ENCODE results near the gene ROBO2. TPM values are rescaled to one million over a fixed set of nuclear protein-coding genes. Genes with fewer than 3 reads are reported as not detected.

The ROBO2 gene
- total RNA-seq, 4 donors from 2014 or later, result 0.30 to 4.3 (median 2.0) TPM

- WGBS, 2 donors, result 81 to 86% methylated on average over 2 of the region's 2 CpGs
- H3K4me3 ChIP-seq (ENCODE audit: low read depth, poor library complexity, severe bottlenecking), result no peak overlapping the region
- no peak for DNase-seq (ENCODE audit: low spot score in 2 of 2)
- TF ChIP-seq CTCF (IDR thresholded peaks at IDR 0.05), result no peak
- no peak for TF ChIP-seq POLR2A (IDR thresholded peaks at IDR 0.05)
- intact Hi-C loops (cut with DNase I; ENCODE audit: low total_unique reads), result no loop called here
These were observed 285.4 kb downstream of the ROBO2 start for GRCh38 chr3:77325280-77325679.

- intact Hi-C loops (cut with DNase I; ENCODE audit: low total_unique reads), result no loop called here
- no peak for TF ChIP-seq POLR2A (IDR thresholded peaks at IDR 0.05)
- TF ChIP-seq CTCF (IDR thresholded peaks at IDR 0.05), result no peak
- no peak for DNase-seq (ENCODE audit: low spot score in 2 of 2)
- no peak overlapping the region for H3K4me3 ChIP-seq (ENCODE audit: low read depth, poor library complexity, severe bottlenecking)
- WGBS, 2 donors, result 93 to 97% methylated on average over 2 of the region's 2 CpGs
These were observed 285.8 kb downstream of the ROBO2 start for GRCh38 chr3:77325702-77326101.

DNA sequence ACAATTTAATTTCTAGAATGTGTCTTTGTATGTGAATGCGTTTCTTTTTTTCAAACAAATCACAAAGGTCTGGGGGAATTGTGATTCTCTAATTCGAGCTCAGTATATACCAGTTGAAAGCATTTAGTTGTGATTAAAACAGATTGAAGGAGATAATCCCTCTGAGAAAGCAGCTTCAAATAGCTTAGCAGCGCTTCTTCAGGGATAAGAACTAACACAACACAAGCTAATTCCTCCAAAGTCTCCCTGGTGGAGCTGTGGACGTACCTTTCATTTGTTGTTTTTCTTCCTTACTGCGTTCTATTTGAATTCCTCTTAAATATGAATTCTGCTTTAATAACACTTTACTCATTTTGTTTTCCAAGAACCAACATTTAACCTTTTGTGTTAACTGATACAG is 286.7 kb downstream of the ROBO2 start:
- no peak overlapping the region for H3K4me3 ChIP-seq (ENCODE audit: low read depth, poor library complexity, severe bottlenecking)
- TF ChIP-seq CTCF (IDR thresholded peaks at IDR 0.05), result no peak
- no peak for TF ChIP-seq POLR2A (IDR thresholded peaks at IDR 0.05)
- intact Hi-C loops (cut with DNase I; ENCODE audit: low total_unique reads), result no loop called here
- 94% methylated on average over 5 of the region's 5 CpGs for WGBS, 2 donors
- no peak for DNase-seq (ENCODE audit: low spot score in 2 of 2)

DNA sequence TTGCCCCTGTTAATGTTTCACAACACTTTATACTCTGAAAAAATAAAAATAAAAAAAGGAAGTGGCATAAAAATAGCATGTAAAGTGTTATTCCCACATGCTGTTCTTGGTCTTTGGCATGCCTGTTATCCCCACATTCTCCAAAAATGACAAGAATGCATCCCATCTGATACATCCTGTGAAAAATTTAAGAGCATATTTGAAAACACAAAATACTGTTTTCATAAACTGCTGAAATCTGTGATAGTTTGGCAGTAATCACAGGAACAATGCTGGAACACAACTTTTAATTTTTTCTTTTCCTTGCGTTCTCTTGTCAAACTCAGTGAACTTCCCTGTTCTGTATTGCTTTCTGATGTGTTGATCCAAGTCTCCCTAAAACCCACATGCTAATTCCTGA is 288.8 kb downstream of the ROBO2 start:
- TF ChIP-seq CTCF (IDR thresholded peaks at IDR 0.05) (no peak), POLR2A (IDR thresholded peaks at IDR 0.05) (no peak)
- intact Hi-C loops (cut with DNase I; ENCODE audit: low total_unique reads), result no loop called here
- DNase-seq (ENCODE audit: low spot score in 2 of 2), result no peak
- no peak overlapping the region for H3K4me3 ChIP-seq (ENCODE audit: low read depth, poor library complexity, severe bottlenecking)
- 15 to 22% methylated on average over 1 of the region's 1 CpG for WGBS, 2 donors

DNA sequence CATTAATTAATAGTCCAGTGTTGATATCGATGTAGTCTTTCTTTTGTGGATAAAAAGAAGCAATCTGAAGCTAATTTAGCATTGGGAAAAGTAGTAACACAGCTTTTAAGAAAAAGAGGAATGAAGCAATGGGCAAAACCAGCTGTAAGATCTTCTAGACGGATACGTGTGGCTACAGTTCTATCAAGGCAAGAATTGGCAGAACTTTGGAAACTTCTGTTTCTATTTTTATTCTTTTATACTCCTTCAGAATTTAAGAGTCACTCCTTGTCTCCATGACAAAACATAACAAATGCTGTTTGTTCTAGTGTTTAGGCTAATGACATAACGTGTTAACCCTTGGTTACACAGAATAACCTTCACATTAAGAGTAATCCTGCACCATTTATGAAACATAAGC is 289.2 kb downstream of the ROBO2 start:
- no peak for DNase-seq (ENCODE audit: low spot score in 2 of 2)
- TF ChIP-seq POLR2A (IDR thresholded peaks at IDR 0.05), result no peak
- TF ChIP-seq CTCF (IDR thresholded peaks at IDR 0.05), result no peak
- intact Hi-C loops (cut with DNase I; ENCODE audit: low total_unique reads), result no loop called here
- 18 to 20% methylated on average over 4 of the region's 4 CpGs for WGBS, 2 donors
- H3K4me3 ChIP-seq (ENCODE audit: low read depth, poor library complexity, severe bottlenecking), result no peak overlapping the region

- no peak overlapping the region for H3K4me3 ChIP-seq (ENCODE audit: low read depth, poor library complexity, severe bottlenecking)
- 84 to 86% methylated on average over 5 of the region's 5 CpGs for WGBS, 2 donors
- TF ChIP-seq POLR2A (IDR thresholded peaks at IDR 0.05), result no peak
- TF ChIP-seq CTCF (IDR thresholded peaks at IDR 0.05), result no peak
- DNase-seq (ENCODE audit: low spot score in 2 of 2), result no peak
- intact Hi-C loops (cut with DNase I; ENCODE audit: low total_unique reads), result no loop called here
These were observed 298.3 kb downstream of the ROBO2 start for GRCh38 chr3:77338195-77338594.

All from lower leg skin (tissue), 4 donors.